GM19467 (cell line): ENCODE measurements around the gene SULT1C3.

Experiments
- ATAC-seq: cut with Tn5 transposase; IDR thresholded peaks from one replicate; pipeline ENCODE4 v1.9.1; 2021; ENCODE audit warnings: mild to moderate bottlenecking, moderate library complexity; ENCODE audit not compliant: unreplicated experiment

SULT1C3 gene

DNA sequence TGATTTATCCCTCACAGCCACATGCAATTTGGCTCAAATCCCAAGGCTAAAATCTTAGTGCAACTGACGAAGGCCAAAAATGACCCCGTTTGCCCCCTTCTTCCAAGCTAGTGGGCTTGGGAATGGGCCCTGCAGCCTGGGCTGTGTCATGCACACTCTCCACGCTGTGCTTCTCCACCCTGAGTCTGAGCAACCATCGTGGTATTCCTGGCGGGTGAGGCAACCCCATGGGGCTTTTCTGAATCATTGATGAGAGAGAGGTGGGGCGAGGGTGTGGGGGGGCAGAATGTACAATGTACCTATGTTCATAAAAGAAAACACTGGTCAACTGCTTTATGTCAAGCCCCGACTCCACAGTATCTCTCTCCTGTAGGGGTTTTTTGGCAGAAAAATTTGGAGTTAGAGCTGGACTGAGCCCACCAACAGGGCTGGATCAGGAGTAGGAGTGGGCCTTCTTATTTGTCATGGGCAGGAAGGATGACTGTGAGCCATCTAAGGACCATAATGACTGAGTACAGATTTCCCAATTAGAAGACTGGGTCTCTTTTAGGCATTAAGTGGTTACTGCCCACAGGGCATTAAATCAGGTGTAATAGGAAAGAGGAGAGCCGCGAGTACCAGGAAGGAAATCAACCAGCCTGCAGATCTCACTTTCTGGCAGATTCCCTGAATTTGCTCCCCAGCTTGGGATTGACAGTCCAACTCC is 57.8 kb downstream of the SULT1C3 start:
- no peak for ATAC-seq

DNA sequence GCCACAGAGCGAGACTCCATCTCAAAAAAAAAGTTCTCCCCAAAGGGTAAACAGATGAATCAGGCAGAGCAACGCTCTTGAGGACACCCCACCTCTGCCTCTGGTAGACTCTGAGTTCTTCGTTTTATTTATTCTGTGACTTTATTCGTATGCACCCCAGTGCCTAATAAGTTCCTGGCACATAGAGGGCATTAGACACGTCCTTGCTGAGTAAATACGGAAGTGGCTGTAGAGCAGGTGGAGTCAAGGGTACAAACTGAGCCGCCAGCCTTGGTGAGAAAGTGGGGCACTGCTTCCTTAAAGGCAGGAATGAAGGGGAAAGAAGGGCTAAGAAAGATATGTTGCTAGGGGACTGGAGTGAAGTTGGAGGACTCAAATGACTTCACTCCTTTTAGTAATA is 61.8 kb downstream of the SULT1C3 start:
- no peak for ATAC-seq

DNA sequence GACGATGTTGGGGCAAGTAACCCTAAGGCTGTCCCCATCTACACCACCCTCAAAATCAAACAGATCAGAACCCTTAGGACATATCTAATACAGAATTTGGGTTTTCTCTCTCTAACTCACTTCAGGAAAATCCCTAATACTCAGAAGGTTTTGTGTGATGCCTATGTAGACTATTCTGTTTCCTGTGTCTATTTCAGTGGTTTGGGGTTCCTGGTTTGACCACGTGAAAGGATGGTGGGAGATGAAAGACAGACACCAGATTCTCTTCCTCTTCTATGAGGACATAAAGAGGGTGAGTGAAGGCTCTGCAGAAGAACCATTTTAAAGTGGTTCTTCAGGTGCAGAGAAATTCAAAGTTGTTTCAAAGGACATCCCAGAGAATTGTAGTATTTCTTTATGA is 65.2 kb downstream of the SULT1C3 start:
- ATAC-seq, result peak; percentile 44

DNA sequence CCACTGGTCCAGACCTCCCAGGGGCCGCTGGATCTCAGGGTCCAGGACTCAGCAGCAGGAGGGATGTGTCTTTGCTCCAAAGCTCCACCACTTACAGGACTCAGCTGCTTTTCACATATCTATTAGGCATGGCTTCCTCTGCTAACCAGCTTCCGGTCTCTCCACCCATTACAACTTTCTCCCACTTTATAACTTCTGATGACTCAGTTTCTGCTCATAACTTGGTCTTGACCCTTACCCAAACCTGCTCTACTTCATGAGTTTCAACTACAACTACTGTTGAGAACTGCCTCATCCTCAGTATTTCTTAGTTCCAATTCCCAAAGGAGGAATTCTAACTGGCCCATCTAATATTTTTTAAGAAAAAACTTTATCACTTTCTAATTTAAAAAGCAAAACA is 66.1 kb downstream of the SULT1C3 start:
- ATAC-seq, result no peak

DNA sequence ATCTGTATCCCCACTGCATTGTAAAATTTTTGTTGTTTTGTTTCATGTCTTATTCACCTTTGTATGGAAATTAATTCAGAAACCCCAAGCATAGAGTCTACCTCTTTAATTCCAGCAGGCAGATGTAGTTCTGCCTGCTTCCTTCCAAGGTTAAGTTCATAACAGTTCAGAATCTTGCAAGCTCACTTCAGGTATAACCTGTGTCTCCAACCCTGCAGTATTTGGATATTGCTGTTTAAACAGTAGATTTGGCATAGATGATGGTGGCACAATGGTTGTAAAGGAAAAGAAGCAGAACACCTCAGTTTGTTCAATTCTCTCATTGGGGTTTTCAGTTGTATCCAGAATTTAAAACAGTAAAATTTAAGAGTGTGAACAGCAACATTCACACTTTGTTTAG is 70.1 kb downstream of the SULT1C3 start:
- ATAC-seq, result no peak
